Left ventricle myocardium inferior (tissue), 1 donor: ENCODE results near the gene RNASE4. TPM values are rescaled to one million over a fixed set of nuclear protein-coding genes. Genes with fewer than 3 reads are reported as not detected.
"Not testable (repeated sequence)": the region's sequence is repeated elsewhere in the genome, so short reads cannot be mapped to it uniquely, and the experiment has no call there.

Experiments
- DNase-seq: peaks from one replicate; pipeline ENCODE4 v3.0.0-alpha.2; 2020
- H3K27ac ChIP-seq: fragments of 200-600 bp; replicated peaks from 2 replicates; pipeline ENCODE4 v1.8.0; 2021
- H3K27me3 ChIP-seq: fragments of 200-600 bp; 2 replicates; pipeline ENCODE4 v1.8.0; 2021; ENCODE audit warnings: low read depth
- H3K36me3 ChIP-seq: fragments of 200-600 bp; 2 replicates; pipeline ENCODE4 v1.8.0; 2021
- H3K4me1 ChIP-seq: fragments of 200-600 bp; 2 replicates; pipeline ENCODE4 v1.8.0; 2021
- H3K4me3 ChIP-seq: fragments of 200-600 bp; 2 replicates; pipeline ENCODE4 v1.8.0; 2021; ENCODE audit warnings: mild to moderate bottlenecking, moderate library complexity
- H3K9me3 ChIP-seq: fragments of 200-600 bp; replicated peaks from 2 replicates; pipeline ENCODE4 v1.8.0; 2021
- CTCF ChIP-seq: fragments of 200-600 bp; IDR thresholded peaks from 2 replicates; pipeline ENCODE4 v1.8.0; 2021; ENCODE audit warnings: antibody characterized with exemption, mild to moderate bottlenecking, borderline replicate concordance
- intact Hi-C: fragments of 100-400 bp; cut with micrococcal nuclease; formaldehyde crosslinking; loops from one replicate; pipeline ENCODE4 v1.11.0; 2022
- total RNA-seq: library from RNA; stranded (reverse); fragmentation: NEBNext Ultra II Directional; extraction: Animal tissue kit (Norgen Biotek cat#: 25700); gene quantifications from one replicate; pipeline ENCODE4 v1.2.1, GENCODE V29; 2021
- donor health status: DM: no; HTN: yes; CAD: no; lungs with severe emphysema.

RNASE4 gene
- total RNA-seq, 1 donor from 2014 or later: 9.0 TPM

GRCh38 chr14:20732477-20732876, 48.1 kb downstream of the RNASE4 start:
- Histone ChIP-seq H3K27me3 (peaks cover 5% of the 10 kb centered on the region), H3K4me1 (no peaks in the 10 kb centered on the region), H3K4me3 (no peak overlapping the region), H3K9me3 (no peaks in the 10 kb centered on the region), H3K36me3 (no peaks in the 10 kb centered on the region), H3K27ac (no peak overlapping the region)
- intact Hi-C loops: no loop called here
- no peak for TF ChIP-seq CTCF
- DNase-seq: no peak

- no peaks in the 10 kb centered on the region for H3K27me3 ChIP-seq
- no peaks in the 10 kb centered on the region for H3K9me3 ChIP-seq
- DNase-seq: no peak
- H3K36me3 ChIP-seq: no peaks in the 10 kb centered on the region
- no peak for TF ChIP-seq CTCF
- H3K4me1 ChIP-seq: no peaks in the 10 kb centered on the region
- H3K27ac ChIP-seq: peak overlapping the region; percentile 12
- H3K4me3 ChIP-seq: no peak overlapping the region
- intact Hi-C loops: no loop called here
These were observed 48.7 kb downstream of the RNASE4 start for GRCh38 chr14:20732979-20733635.

- no peak overlapping the region for H3K4me3 ChIP-seq
- no peaks in the 10 kb centered on the region for H3K36me3 ChIP-seq
- no peak overlapping the region for H3K27ac ChIP-seq
- intact Hi-C loops: no loop called here
- H3K27me3 ChIP-seq: no peaks in the 10 kb centered on the region
- no peaks in the 10 kb centered on the region for H3K9me3 ChIP-seq
- no peaks in the 10 kb centered on the region for H3K4me1 ChIP-seq
- no peak for TF ChIP-seq CTCF
- DNase-seq: no peak
These were observed 49.5 kb downstream of the RNASE4 start for GRCh38 chr14:20733684-20734429.

- H3K36me3 ChIP-seq: no peaks in the 10 kb centered on the region
- no peak overlapping the region for H3K4me3 ChIP-seq
- H3K4me1 ChIP-seq: no peaks in the 10 kb centered on the region
- H3K9me3 ChIP-seq: no peaks in the 10 kb centered on the region
- intact Hi-C loops: no loop called here
- no peak for DNase-seq
- no peak overlapping the region for H3K27ac ChIP-seq
- TF ChIP-seq CTCF: no peak
- H3K27me3 ChIP-seq: no peaks in the 10 kb centered on the region
These were observed 50.1 kb downstream of the RNASE4 start for GRCh38 chr14:20734430-20734806.

- H3K27ac ChIP-seq: not testable (repeated sequence)
These were observed 53.9 kb downstream of the RNASE4 start for GRCh38 chr14:20738292-20738691.

GRCh38 chr14:20742132-20742531, 57.8 kb downstream of the RNASE4 start:
- no peak for TF ChIP-seq CTCF
- DNase-seq: no peak
- H3K27me3 ChIP-seq: no peaks in the 10 kb centered on the region

More at GRCh38 chr14:20738292-20738691, 53.9 kb downstream of the RNASE4 start:
- H3K9me3 ChIP-seq, H3K4me3 ChIP-seq, H3K4me1 ChIP-seq, intact Hi-C loops, H3K27me3 ChIP-seq, DNase-seq, H3K36me3 ChIP-seq: not testable (repeated sequence)

More at GRCh38 chr14:20742132-20742531, 57.8 kb downstream of the RNASE4 start:
- Histone ChIP-seq H3K4me3 (no peak overlapping the region), H3K27ac (no peak overlapping the region), H3K4me1 (no peaks in the 10 kb centered on the region), H3K36me3 (no peaks in the 10 kb centered on the region), H3K9me3 (no peaks in the 10 kb centered on the region)
- intact Hi-C loops: no loop called here
